ENCODE results near the gene NOS1.
A peak's percentile ranks its signal among the peaks of the same experiment; 100 is the strongest.

The NOS1 gene

DNA sequence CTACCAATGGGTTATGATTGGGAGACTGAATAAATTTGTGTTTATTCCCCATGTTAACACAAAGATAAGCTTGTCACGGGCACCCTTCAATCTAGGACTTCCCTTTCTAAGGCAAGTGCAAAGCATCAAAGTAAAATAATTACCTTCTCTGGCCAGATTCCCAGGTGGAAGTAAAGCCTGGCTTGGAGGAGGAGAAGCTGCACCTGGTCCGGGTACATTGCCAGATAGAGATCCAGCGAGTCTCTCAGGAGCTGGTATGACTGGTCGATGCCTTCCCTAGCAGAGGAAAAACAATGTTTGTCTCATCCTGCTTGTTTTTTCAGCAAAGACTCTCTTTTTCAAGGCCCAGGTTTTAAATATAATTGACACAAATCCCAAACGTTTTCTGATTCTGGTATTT lies 196.1 kb downstream of the NOS1 start:
- no peak for DNase-seq (ENCODE audit: low read depth in 2 of 2)
- TF ChIP-seq, protein P1, sequence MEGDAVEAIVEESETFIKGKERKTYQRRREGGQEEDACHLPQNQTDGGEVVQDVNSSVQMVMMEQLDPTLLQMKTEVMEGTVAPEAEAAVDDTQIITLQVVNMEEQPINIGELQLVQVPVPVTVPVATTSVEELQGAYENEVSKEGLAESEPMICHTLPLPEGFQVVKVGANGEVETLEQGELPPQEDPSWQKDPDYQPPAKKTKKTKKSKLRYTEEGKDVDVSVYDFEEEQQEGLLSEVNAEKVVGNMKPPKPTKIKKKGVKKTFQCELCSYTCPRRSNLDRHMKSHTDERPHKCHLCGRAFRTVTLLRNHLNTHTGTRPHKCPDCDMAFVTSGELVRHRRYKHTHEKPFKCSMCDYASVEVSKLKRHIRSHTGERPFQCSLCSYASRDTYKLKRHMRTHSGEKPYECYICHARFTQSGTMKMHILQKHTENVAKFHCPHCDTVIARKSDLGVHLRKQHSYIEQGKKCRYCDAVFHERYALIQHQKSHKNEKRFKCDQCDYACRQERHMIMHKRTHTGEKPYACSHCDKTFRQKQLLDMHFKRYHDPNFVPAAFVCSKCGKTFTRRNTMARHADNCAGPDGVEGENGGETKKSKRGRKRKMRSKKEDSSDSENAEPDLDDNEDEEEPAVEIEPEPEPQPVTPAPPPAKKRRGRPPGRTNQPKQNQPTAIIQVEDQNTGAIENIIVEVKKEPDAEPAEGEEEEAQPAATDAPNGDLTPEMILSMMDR (IDR thresholded peaks at IDR 0.05; ENCODE audit: low read depth, low read length) = no peak
- H3K4me3 ChIP-seq (replicated peaks in 1 of 2; ENCODE audit: low read depth in 2 of 2, low read length in 2 of 2) = no peak overlapping the region

DNA sequence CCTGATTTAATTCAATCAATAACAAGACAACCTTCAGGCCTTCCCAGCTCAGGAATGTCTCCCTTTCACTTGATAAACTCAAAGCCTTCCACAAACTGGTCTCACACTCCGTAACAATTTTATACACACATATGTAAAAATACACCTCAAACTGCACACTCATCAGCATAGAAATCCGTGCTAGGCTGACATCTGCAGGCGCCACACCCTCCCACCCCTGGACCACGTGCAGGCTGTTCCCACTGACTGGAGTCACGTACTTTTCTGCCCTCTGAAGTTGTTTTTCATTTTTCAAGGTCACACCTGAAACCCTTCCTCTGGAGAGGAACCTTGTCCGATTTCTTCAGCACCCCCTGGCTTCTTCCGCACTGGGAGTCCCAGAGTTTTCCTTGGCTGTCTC lies 198.8 kb downstream of the NOS1 start:
- no peak for DNase-seq (ENCODE audit: low read depth in 2 of 2)
- TF ChIP-seq, protein P1 (IDR thresholded peaks at IDR 0.05; ENCODE audit: low read depth, low read length) = no peak

DNA sequence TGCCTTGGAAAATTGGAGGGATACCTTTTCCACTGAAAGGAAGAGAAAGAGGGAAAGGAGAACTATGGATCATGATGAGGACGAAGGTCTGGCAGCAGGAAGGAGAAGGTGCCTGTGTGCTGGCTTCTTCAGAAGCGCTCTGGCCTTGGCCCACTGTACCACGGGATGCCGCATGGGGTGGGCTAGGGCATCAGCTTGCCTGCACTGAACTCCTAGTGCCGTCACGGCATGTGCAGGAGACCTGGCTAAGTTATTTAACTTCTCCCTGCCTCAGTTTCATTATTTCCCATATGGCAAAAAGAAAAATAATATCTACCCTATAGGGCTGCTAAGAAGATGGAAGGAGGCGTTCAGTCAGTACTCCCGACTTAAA lies 199.3 kb downstream of the NOS1 start:
- TF ChIP-seq, protein P1 (IDR thresholded peaks at IDR 0.05; ENCODE audit: low read depth, low read length) = no peak
- no peak for DNase-seq (ENCODE audit: low read depth in 2 of 2)
- no peak overlapping the region for H3K4me3 ChIP-seq (replicated peaks in 1 of 2; ENCODE audit: low read depth in 2 of 2, low read length in 2 of 2)

More for the DNA sequence above, 198.8 kb downstream of the NOS1 start:
- no peak overlapping the region for H3K4me3 ChIP-seq (replicated peaks in 1 of 2; ENCODE audit: low read depth in 2 of 2, low read length in 2 of 2)

DNA sequence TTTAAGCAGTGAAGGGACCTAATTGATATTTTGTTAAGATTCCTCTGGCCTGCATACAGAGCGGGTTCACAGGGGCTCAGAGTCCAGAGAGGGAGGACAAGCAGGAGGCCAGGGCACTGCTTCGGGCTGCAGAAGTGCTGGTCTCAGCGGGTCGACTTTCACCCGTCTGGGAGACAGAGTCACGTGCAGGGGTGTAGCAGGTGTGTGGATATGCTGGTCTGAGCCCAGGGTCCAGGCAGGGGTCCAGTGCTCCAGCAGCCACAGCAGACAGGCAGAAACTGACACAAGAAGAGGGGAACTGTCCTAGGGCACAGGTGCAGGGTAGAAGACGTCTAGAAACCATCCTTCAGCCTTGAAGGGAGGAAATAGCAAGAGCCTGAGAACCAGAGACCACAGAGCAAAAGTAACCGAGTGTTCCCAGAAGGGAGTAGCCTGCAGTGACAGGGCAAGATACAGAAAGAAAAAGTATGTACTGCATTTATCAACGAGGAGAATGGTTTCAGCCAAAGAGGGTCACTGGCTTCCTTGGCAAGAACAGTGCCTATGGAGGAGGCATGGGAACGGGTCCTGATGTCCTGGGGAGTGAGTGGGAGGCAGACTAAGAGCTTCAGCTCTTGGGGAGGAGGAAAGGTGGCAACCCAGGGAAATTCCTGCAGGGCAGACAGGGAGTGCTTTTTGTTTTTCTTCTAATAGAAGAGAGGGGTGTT lies 199.8 kb downstream of the NOS1 start:
- no peak overlapping the region for H3K4me3 ChIP-seq (replicated peaks in 1 of 2; ENCODE audit: low read depth in 2 of 2, low read length in 2 of 2)

DNA sequence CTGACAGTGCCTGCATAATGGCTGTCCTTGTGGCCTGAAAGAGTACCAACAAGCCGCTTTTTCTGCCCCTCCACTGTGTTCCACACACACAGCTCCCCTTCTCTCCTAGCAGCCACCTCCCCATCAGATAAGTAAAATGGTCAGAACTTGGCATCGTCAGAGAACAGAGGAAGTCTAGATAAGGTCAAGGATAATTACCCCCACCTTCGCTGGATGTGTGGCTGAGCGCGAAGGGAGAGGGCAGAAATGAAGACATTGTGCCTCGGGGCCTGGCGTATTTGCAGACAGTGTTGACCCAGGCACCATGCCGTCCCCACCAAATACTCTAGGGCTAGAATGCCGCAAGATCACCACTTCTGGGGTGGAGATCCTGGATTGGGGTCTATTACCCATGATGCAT lies 201.8 kb downstream of the NOS1 start:
- DNase-seq (ENCODE audit: low read depth in 2 of 2) = no peak
- TF ChIP-seq, protein P1 (IDR thresholded peaks at IDR 0.05; ENCODE audit: low read depth, low read length) = no peak
- H3K4me3 ChIP-seq (replicated peaks in 1 of 2; ENCODE audit: low read depth in 2 of 2, low read length in 2 of 2) = no peak overlapping the region

More for the DNA sequence above, 199.8 kb downstream of the NOS1 start:
- TF ChIP-seq, protein P1 (IDR thresholded peaks at IDR 0.05; ENCODE audit: low read depth, low read length) = no peak
- DNase-seq (ENCODE audit: low read depth in 2 of 2) = peak in 1 of 2 donors; percentile 11

DNA sequence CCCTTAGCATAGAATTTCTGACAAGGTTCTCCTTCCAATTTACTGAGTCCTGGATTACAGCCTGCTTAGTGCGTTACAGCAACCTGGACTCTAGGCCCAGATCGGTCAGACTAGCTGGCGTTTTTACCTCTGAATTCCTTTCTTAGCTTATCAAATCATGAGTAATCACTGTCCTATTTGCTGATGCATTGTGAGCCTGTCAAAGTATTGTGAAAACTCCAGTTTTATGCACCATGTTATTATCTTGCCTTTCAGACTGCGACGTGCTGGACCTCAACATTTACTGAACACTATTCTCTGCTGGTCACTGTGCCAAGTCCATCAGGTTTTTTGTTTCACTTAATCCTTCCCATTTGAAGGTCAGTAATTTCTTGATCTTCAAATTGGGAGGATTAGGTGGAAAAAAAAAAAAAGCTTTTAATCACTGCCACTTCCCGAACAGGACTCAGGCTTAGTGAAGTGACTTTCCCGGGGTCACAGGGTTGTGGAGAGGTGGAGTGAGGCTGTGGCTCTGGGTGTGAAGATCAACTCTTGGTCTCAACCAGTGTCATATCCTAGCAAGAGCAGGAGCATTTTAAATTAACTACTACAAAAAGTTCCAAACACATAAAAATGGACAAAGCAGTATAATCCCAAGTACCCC lies 202.4 kb downstream of the NOS1 start:
- TF ChIP-seq, protein P1 (IDR thresholded peaks at IDR 0.05; ENCODE audit: low read depth, low read length) = no peak
- no peak overlapping the region for H3K4me3 ChIP-seq (replicated peaks in 1 of 2; ENCODE audit: low read depth in 2 of 2, low read length in 2 of 2)
- DNase-seq (ENCODE audit: low read depth in 2 of 2) = peak; percentile 29 to 38

Measured in cardiac fibroblast (primary cell).